ENCODE data around the gene DOC2B.

DOC2B gene

DNA sequence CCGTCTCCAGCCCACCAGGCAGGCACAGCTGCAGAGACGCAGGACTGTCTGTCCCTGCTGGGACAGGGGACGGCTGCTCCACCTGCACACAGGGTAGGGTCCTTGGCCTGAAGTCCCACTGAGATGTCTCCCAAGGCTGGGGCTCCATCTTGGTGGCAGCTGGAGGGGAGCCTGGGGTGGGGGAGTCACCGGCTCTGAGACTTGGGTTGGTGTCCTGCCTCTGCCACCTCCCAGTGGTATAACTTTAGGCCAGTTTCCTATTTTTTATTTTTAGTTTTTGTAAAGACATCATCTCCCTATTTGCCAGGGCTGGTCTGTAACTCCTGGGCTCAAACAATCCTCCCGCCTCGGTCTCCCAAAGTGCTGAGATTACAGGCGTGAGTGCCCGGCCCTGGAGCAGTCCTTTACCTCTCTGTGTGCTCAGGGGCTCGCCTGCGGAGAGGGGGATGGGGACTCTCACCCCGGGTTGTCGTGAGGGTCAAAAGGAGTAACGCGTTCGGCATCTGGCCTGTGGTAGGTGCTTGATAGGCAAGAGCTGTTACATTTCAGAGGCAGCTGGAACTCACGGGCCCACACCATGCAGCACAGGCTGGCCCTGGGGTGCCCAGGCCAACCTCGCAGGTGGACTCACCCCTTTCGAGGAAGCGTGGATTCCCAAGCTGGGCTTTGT, 46.6 kb upstream of the DOC2B start:
- Histone ChIP-seq H3K4me2 (ENCODE audit: low read length) (no peak overlapping the region), H3K79me2 (ENCODE audit: low read length) (no peaks in the 10 kb centered on the region), H3K9me3 (ENCODE audit: insufficient read depth, low read length) (no peaks in the 10 kb centered on the region), H3K9ac (ENCODE audit: low read length) (no peak overlapping the region), H3K4me3 (ENCODE audit: low read length) (no peak overlapping the region), H2AFZ (ENCODE audit: low read depth, low read length) (no peak overlapping the region), H3K4me1 (ENCODE audit: low read length) (no peaks in the 10 kb centered on the region; the same call in 1 of the 2 replicates), H3K36me3 (replicated peaks; ENCODE audit: low read depth, low read length) (no peaks in the 10 kb centered on the region), H3K27ac (ENCODE audit: low read length) (no peak overlapping the region), H4K20me1 (ENCODE audit: insufficient read depth, low read length) (no peaks in the 10 kb centered on the region), H3K27me3 (ENCODE audit: low read depth, low read length) (no peaks in the 10 kb centered on the region)
- TF ChIP-seq CTCF (IDR thresholded peaks at IDR 0.05; ENCODE audit: low read depth, low read length) (no peak), EZH2phosphoT487 (IDR thresholded peaks at IDR 0.05; ENCODE audit: low read depth) (no peak)

DNA sequence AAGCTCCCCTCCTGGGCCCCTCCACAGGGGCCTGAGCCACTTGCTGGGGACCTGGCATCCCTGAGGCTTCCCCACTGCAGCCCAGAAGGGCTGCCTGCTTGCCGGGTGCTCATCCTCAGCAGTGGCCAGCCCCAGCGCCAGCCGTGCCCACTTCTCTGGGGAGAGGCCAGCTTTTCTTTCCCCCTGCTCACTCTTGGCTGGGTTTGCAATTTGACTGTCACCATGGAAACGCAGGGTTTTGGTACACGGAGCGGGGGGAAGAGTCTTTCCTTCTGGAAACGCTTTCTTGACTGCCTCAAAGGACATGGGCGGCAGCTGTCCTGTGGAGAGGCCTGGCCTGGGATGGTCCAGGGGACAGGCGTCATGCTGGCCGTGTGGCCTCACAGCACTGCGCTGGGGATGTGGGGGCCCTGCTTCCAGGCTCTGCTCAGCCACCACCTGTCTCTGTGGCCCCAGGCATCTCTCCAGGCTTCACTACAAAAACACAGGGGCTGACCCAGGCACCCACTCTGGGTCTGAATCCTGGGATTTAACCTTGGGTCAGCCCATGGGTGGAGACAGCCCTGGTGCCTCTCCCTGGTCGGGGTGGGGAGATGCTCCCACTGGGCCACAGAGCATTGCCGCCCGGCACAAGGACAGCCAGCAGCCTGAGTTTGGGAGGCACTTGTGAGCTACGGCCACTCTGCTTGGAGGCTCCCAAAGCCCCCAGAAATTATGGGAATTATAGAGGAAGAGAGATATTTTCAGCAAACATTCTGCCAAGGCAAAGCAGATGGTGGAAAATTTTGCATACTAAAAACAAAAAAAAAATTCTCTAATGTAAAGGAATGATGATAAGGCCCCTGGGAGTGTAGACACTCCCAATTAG, 45.9 kb upstream of the DOC2B start:
- Histone ChIP-seq H3K9me3 (ENCODE audit: insufficient read depth, low read length) (no peaks in the 10 kb centered on the region), H3K36me3 (replicated peaks; ENCODE audit: low read depth, low read length) (no peaks in the 10 kb centered on the region), H3K9ac (ENCODE audit: low read length) (no peak overlapping the region), H3K4me2 (ENCODE audit: low read length) (no peak overlapping the region), H3K4me1 (ENCODE audit: low read length) (no peaks in the 10 kb centered on the region), H3K4me3 (ENCODE audit: low read length) (no peak overlapping the region), H3K27ac (ENCODE audit: low read length) (no peak overlapping the region), H2AFZ (ENCODE audit: low read depth, low read length) (no peak overlapping the region), H4K20me1 (ENCODE audit: insufficient read depth, low read length) (no peaks in the 10 kb centered on the region), H3K27me3 (ENCODE audit: low read depth, low read length) (no peaks in the 10 kb centered on the region), H3K79me2 (ENCODE audit: low read length) (no peaks in the 10 kb centered on the region)
- no peak for TF ChIP-seq EZH2phosphoT487 (IDR thresholded peaks at IDR 0.05; ENCODE audit: low read depth)
- TF ChIP-seq CTCF (IDR thresholded peaks at IDR 0.05; ENCODE audit: low read depth, low read length): no peak

GRCh38 chr17:226108-227077, 44.9 kb upstream of the DOC2B start:
- Histone ChIP-seq H4K20me1 (ENCODE audit: insufficient read depth, low read length) (no peaks in the 10 kb centered on the region), H3K9me3 (ENCODE audit: insufficient read depth, low read length) (no peaks in the 10 kb centered on the region), H3K36me3 (replicated peaks; ENCODE audit: low read depth, low read length) (no peaks in the 10 kb centered on the region), H3K27ac (ENCODE audit: low read length) (no peak overlapping the region), H3K9ac (ENCODE audit: low read length) (no peak overlapping the region), H3K27me3 (ENCODE audit: low read depth, low read length) (no peaks in the 10 kb centered on the region), H2AFZ (ENCODE audit: low read depth, low read length) (no peak overlapping the region), H3K4me1 (ENCODE audit: low read length) (no peaks in the 10 kb centered on the region), H3K4me2 (ENCODE audit: low read length) (no peak overlapping the region), H3K4me3 (ENCODE audit: low read length) (no peak overlapping the region), H3K79me2 (ENCODE audit: low read length) (no peaks in the 10 kb centered on the region)
- TF ChIP-seq CTCF (IDR thresholded peaks at IDR 0.05; ENCODE audit: low read depth, low read length) (no peak), EZH2phosphoT487 (IDR thresholded peaks at IDR 0.05; ENCODE audit: low read depth) (no peak)
